ENCODE measurements around the gene ZBTB16. TPM values are rescaled to one million over a fixed set of nuclear protein-coding genes. Genes with fewer than 3 reads are reported as not detected.

ZBTB16 gene
- total and polyA plus RNA-seq, 2 experiments from 2014 or later, result 0.29 to 1.4 TPM

DNA sequence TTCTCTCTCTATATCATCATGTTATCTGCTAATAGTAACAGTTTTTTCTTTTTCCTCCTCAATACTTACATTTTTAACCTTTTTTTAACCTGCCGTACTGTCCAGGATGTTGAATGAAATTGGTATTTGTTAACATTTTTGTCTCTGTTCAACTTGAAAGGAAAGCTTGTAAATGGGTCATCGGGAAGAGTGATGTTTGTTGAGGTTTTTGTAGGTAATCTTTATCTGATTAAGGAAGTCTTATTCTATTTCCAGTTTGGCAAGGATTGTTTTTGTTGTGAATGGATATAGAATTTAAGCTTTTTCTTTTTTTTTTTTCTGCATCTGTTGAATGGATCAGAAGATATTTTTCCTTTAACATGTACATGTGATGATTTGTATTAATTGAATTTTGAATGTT lies 228.6 kb downstream of the ZBTB16 start:
- TF ChIP-seq ZNF114 (CRISPR knock-in tag; IDR thresholded peaks at IDR 0.05) (no peak), POLR2AphosphoS5 (IDR thresholded peaks at IDR 0.05; ENCODE audit: low read depth) (no peak), EZH2phosphoT487 (IDR thresholded peaks at IDR 0.05; ENCODE audit: unreplicated experiment) (no peak), NANOG (IDR thresholded peaks at IDR 0.05; ENCODE audit: borderline replicate concordance) (no peak), ETS1 (IDR thresholded peaks at IDR 0.05) (no peak), EZH2 (IDR thresholded peaks at IDR 0.05; ENCODE audit: low read depth, unreplicated experiment) (no peak), STAT1 (IDR thresholded peaks at IDR 0.05; ENCODE audit: unreplicated experiment) (no peak), REST (IDR thresholded peaks at IDR 0.05; ENCODE audit: unreplicated experiment) (no peak), ZNF331 (CRISPR knock-in tag; IDR thresholded peaks at IDR 0.05; ENCODE audit: low read depth) (no peak), CREB1 (CRISPR knock-in tag; IDR thresholded peaks at IDR 0.05; ENCODE audit: low read depth) (no peak), JUNB (IDR thresholded peaks at IDR 0.05; ENCODE audit: unreplicated experiment) (no peak)
- TF ChIP-seq, protein P1, sequence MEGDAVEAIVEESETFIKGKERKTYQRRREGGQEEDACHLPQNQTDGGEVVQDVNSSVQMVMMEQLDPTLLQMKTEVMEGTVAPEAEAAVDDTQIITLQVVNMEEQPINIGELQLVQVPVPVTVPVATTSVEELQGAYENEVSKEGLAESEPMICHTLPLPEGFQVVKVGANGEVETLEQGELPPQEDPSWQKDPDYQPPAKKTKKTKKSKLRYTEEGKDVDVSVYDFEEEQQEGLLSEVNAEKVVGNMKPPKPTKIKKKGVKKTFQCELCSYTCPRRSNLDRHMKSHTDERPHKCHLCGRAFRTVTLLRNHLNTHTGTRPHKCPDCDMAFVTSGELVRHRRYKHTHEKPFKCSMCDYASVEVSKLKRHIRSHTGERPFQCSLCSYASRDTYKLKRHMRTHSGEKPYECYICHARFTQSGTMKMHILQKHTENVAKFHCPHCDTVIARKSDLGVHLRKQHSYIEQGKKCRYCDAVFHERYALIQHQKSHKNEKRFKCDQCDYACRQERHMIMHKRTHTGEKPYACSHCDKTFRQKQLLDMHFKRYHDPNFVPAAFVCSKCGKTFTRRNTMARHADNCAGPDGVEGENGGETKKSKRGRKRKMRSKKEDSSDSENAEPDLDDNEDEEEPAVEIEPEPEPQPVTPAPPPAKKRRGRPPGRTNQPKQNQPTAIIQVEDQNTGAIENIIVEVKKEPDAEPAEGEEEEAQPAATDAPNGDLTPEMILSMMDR (conservative IDR thresholded peaks at IDR 0.05; ENCODE audit: low read depth in 2 of 2), result no peak
- TF ChIP-seq, protein P2, sequence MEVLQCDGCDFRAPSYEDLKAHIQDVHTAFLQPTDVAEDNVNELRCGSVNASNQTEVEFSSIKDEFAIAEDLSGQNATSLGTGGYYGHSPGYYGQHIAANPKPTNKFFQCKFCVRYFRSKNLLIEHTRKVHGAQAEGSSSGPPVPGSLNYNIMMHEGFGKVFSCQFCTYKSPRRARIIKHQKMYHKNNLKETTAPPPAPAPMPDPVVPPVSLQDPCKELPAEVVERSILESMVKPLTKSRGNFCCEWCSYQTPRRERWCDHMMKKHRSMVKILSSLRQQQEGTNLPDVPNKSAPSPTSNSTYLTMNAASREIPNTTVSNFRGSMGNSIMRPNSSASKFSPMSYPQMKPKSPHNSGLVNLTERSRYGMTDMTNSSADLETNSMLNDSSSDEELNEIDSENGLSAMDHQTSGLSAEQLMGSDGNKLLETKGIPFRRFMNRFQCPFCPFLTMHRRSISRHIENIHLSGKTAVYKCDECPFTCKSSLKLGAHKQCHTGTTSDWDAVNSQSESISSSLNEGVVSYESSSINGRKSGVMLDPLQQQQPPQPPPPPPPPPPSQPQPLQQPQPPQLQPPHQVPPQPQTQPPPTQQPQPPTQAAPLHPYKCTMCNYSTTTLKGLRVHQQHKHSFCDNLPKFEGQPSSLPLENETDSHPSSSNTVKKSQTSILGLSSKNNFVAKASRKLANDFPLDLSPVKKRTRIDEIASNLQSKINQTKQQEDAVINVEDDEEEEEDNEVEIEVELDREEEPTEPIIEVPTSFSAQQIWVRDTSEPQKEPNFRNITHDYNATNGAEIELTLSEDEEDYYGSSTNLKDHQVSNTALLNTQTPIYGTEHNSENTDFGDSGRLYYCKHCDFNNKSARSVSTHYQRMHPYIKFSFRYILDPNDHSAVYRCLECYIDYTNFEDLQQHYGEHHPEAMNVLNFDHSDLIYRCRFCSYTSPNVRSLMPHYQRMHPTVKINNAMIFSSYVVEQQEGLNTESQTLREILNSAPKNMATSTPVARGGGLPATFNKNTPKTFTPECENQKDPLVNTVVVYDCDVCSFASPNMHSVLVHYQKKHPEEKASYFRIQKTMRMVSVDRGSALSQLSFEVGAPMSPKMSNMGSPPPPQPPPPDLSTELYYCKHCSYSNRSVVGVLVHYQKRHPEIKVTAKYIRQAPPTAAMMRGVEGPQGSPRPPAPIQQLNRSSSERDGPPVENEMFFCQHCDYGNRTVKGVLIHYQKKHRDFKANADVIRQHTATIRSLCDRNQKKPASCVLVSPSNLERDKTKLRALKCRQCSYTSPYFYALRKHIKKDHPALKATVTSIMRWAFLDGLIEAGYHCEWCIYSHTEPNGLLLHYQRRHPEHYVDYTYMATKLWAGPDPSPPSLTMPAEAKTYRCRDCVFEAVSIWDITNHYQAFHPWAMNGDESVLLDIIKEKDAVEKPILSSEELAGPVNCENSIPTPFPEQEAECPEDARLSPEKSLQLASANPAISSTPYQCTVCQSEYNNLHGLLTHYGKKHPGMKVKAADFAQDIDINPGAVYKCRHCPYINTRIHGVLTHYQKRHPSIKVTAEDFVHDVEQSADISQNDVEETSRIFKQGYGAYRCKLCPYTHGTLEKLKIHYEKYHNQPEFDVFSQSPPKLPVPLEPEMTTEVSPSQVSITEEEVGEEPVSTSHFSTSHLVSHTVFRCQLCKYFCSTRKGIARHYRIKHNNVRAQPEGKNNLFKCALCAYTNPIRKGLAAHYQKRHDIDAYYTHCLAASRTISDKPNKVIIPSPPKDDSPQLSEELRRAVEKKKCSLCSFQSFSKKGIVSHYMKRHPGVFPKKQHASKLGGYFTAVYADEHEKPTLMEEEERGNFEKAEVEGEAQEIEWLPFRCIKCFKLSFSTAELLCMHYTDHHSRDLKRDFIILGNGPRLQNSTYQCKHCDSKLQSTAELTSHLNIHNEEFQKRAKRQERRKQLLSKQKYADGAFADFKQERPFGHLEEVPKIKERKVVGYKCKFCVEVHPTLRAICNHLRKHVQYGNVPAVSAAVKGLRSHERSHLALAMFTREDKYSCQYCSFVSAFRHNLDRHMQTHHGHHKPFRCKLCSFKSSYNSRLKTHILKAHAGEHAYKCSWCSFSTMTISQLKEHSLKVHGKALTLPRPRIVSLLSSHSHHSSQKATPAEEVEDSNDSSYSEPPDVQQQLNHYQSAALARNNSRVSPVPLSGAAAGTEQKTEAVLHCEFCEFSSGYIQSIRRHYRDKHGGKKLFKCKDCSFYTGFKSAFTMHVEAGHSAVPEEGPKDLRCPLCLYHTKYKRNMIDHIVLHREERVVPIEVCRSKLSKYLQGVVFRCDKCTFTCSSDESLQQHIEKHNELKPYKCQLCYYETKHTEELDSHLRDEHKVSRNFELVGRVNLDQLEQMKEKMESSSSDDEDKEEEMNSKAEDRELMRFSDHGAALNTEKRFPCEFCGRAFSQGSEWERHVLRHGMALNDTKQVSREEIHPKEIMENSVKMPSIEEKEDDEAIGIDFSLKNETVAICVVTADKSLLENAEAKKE (CRISPR knock-in tag; IDR thresholded peaks at IDR 0.05), result no peak
- DNase-seq (ENCODE audit: low spot score) (no peak), ATAC-seq (no peak)
- 0 out of 2 replicates have a peak, but pooled peaks cover 13% of the 10 kb centered on the region for H3K4me1 ChIP-seq (ENCODE audit: insufficient read depth)
- H4K20me1 ChIP-seq (replicated peaks; ENCODE audit: insufficient read depth), result no peaks in the 10 kb centered on the region
- Mint-ChIP-seq H3K27me3 (ENCODE audit: insufficient read depth, low read depth, poor library complexity) (no peaks in the 10 kb centered on the region), H3K4me3 (no peak overlapping the region), H3K4me1 (peaks cover 20% of the 10 kb centered on the region; the same call in 2 of the 3 replicates), H3K9me3 (no peaks in the 10 kb centered on the region), H3K27ac (no peak overlapping the region), H3K36me3 (ENCODE audit: low read depth) (no peaks in the 10 kb centered on the region)
- no peak overlapping the region for H3K4me2 ChIP-seq
- H3K27ac ChIP-seq (ENCODE audit: low read depth), result no peak overlapping the region
- H3K4me3 ChIP-seq, result no peak overlapping the region
- H3K9me2 ChIP-seq (ENCODE audit: insufficient read depth), result no peaks in the 10 kb centered on the region
- no peaks in the 10 kb centered on the region for H3F3A ChIP-seq (replicated peaks; ENCODE audit: low read depth)
- H3K36me3 ChIP-seq (ENCODE audit: insufficient read depth), result no peaks in the 10 kb centered on the region
- no peaks in the 10 kb centered on the region for H3K79me2 ChIP-seq (replicated peaks; ENCODE audit: insufficient read depth)
- no peak overlapping the region for H2AFZ ChIP-seq
- no peaks in the 10 kb centered on the region for H3K27me3 ChIP-seq (ENCODE audit: insufficient read depth)

All from GM23338 (cell line).